Activated CD4-positive, CD25-positive, alpha-beta regulatory T cell treated with anti-CD3 and anti-CD28 coated beads, Interleukin-2, amount 50 U/mL, for 16 hours (primary cell): Measurements from ENCODE around the gene LAIR1.

ENCODE experiments used
- DNase-seq: peaks from one replicate; pipeline ENCODE4 v3.0.0-alpha.2; 2020; ENCODE audit warnings: low read depth, low spot score

Gene LAIR1

GRCh38 chr19:54317965-54318240 lies 46.8 kb downstream of the LAIR1 start:
- no peak for DNase-seq

DNA sequence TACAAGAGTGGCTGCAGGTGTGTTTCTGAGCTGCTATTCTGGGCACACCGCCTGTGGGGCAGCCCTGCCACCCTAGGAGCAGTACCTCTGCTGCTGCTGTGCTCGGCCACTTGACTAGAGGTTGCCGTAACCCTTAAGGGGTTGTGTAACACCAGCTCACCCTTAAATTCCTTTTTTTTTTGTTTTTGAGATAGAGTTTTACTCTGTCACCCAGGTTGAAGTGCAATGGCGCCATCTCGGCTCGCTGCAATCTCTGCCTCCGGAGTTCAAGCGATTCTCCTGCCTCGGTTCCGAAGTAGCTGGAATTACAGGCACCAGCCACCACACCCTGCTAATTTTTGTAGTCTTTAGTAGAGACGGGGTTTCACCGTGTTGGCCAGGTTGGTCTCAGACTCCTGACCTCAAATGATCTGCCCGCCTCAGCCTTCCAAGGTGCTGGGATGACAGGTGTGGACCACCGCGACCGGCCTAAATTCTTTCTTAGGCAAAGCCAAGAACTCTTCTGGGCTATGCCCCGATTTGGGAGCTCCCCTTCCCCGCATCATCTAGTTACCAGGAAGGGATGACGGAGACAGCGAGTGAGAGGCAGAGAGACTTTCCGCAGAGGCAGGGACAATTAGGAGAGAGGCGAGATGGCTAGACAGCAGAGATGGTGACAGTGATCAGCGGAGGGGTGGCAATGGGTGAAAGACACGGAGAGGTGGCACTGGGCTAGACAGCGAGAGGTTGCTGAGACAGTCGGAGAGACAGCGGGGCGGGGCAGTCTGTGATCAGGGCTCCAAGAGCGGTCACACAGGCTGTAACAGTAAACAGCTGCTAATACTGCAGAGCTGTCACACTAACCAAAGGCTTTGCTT lies 47.4 kb downstream of the LAIR1 start:
- DNase-seq, result no peak

GRCh38 chr19:54316746-54317107 lies 48.0 kb downstream of the LAIR1 start:
- DNase-seq, result no peak

GRCh38 chr19:54315956-54316355 lies 48.8 kb downstream of the LAIR1 start:
- no peak for DNase-seq

DNA sequence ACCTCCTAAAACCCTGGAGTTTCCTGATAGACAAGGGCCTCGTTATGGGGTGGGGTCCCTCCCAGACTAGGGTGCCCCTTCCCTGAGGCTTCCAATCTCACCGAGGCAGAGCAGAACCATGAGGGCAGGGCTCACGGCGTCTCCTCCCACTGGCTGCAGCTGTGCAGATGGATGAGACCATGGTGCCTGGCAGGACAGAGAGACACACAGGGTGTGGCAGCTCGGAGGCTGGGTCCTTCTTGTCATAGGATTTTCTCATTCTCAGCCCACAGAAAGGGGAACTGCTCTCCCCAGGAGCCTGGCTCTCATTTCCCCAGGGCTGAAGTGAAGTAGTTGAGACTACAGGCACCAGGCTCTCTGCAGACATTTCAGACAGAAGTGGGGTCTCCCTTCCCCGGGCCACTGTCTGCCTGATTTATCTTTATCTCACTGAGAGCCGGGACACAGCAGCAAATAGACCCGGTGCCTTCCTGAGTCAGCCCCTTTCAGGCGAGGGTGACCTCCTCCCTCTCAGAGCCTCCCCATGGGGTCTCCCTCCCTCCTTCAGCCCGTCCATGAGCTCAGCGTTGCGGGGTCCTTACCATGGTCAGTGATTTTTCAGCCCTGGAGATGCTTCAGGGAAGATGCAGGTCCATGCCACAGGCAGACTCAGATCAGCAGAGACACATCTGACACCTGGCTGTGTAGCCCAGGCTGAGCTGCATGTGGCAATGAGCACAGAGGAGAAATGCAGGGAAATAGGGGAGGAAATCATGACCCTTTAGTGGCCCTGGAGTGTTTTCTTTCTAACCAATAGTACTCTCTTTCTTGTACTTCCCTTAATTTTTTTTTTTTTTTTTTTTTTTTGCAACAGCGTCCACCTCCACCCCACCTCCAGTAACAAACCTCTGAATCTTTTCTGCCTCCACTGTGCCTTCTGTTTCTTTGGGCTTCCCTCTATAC lies 52.0 kb downstream of the LAIR1 start, which contains the start of gene LILRA5:
TSS of gene LILRA5 (minus strand) at position 731 of the 942 bp plus-strand sequence. CDS start at position 584, 147 bp downstream.
- no peak for DNase-seq

DNA sequence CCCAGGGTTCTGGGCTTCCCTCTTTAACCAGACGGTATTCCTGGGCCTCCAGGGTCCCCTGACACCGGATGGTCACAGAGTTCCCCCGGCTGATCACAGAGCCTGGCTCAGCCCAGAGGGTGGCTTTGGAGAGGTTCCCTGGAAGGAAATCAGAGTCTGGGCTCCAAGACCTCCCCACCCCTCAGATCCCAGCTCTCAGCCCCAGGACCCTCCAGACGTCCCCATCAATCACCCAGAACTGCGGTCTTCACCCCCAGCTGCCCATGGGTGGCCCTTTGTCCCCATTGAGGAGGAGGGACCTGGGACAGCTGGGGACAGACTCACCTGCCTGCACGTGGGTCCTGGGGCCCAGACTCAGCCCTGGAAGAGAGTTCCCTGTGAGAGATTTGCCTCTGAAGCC lies 52.7 kb downstream of the LAIR1 start:
- no peak for DNase-seq

DNA sequence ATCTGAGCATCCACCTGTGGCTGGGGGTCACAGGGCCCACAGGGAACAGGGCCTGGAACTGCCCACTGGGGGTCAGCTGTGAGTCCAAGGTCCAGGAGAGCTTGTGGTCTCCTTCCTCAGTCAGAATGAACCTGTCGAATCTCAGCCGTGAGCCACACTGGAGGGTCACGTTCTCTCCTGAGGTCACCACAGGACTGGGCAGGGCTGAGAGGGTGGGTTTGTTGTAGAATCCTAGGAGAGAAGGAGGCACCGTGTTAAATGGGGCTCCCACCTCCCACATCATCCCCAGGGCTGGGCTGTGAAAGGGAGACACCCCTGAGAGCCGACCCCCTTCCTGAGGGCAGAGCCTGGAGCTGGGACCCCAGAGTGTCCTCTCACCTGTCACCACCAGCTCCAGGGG lies 53.2 kb downstream of the LAIR1 start:
- no peak for DNase-seq

- no peak for DNase-seq
These were observed 54.2 kb downstream of the LAIR1 start for GRCh38 chr19:54310543-54310942.

DNA sequence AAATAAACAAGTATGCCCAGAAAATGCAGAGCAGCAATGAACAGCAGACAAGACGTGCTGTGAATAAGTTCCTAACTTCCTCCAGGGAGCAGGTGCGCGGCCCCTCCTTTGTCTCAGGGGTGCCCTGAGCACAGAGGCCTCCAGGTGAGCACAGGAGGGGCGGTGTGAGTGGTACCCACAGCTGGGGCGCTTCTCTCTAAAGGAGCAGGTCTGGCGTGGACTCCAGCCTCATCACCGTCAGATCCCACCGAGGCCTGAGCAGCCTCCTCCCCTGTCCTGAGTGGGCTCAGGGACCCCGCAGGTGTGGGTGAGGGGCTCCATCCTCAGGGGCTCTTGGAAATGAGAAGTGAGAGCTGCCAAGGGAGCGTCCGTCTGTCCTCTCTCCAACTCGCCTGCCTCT lies 54.9 kb downstream of the LAIR1 start:
- DNase-seq, result no peak

GRCh38 chr19:54307389-54308020 lies 57.2 kb downstream of the LAIR1 start:
- DNase-seq, result no peak

DNA sequence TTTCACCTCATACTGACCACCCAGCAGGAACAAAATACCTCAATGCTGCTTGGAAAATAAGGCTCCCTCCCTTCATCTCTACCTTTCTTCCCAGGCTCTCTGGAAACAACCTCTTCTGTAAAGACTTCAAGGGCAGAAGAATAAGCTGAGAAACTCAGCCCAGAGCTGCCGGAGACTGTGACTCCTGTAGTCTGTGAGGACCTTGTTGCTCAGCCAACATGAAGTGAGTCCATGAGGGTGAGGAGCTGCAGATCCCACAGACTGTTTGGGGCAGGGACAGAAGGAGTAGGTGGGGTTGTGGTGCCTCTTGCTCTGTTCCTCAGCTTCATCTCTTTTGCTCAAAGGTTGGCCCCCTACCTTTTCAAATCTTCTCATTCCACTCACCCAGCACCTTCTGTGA lies 59.6 kb downstream of the LAIR1 start:
- DNase-seq, result no peak

- no peak for DNase-seq
These were observed 62.5 kb downstream of the LAIR1 start for GRCh38 chr19:54302257-54302656.
